Measurements from ENCODE around the gene GFRAL.
"Not testable (repeated sequence)": the region's sequence is repeated elsewhere in the genome, so short reads cannot be mapped to it uniquely, and the experiment has no call there.

The GFRAL gene, protein sequence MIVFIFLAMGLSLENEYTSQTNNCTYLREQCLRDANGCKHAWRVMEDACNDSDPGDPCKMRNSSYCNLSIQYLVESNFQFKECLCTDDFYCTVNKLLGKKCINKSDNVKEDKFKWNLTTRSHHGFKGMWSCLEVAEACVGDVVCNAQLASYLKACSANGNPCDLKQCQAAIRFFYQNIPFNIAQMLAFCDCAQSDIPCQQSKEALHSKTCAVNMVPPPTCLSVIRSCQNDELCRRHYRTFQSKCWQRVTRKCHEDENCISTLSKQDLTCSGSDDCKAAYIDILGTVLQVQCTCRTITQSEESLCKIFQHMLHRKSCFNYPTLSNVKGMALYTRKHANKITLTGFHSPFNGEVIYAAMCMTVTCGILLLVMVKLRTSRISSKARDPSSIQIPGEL

DNA sequence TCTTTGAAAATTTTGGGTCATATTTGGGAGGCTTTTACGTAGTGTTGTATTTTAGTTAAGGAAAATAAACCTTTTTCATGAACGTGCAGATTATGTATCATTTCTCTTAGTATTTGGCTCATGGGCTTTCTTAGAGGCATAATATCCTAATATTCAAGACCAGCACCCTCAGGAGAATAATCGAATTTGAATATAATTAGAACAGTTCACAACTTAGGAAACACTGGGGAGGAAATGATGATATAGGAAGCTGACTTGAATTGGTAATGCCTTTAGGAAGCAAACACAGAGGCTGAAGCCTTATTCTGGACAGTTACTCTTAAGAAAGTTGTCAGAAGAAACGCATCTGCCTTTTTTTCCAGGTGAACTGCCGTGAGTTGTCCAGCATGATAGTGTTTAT lies at the start of gene GFRAL:
TSS of gene GFRAL (plus strand) at position 301 of the 400 bp plus-strand sequence. CDS start at position 387, 86 bp downstream.
- Histone ChIP-seq H3K36me3 (ENCODE audit: insufficient read depth, low read length) (no peaks in the 10 kb centered on the region), H3K9me3 (ENCODE audit: low read depth, low read length) (no peaks in the 10 kb centered on the region)
- TF ChIP-seq EZH2 (IDR thresholded peaks at IDR 0.05) = no peak
- TF ChIP-seq POLR2AphosphoS5 (IDR thresholded peaks at IDR 0.05; ENCODE audit: borderline replicate concordance, low read depth, low read length) = no peak
- TF ChIP-seq FOXP2 (optimal IDR thresholded peaks at IDR 0.05; ENCODE audit: control extremely low read depth, extremely low read length, insufficient read depth) = no peak

DNA sequence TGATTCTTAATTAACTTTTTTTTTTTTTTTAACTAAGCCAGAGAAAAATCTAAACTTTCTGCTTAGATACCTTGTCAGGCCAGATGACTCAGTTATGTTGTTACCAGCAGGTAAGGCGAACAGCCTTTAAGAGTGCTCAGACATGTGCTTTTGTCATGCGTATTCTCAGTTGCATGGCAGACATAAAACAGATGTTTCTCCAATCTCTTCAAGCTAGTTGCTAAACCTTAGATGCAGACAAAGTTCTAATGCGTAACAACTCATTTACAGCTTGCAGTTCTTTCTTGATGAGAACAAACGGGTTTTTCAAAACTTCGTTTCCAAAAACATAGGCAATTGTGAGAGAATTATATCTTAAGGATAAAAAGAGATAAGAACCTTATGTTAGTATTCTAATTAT lies 49.6 kb upstream of the GFRAL start:
- Histone ChIP-seq H3K9ac (ENCODE audit: insufficient read length) (peak overlapping the region; percentile 27), H3K4me3 (peak overlapping the region; percentile 69), H3K36me3 (ENCODE audit: insufficient read depth, low read length) (no peaks in the 10 kb centered on the region), H3K27ac (peak overlapping the region; percentile 92), H3K9me3 (ENCODE audit: low read depth, low read length) (no peaks in the 10 kb centered on the region)
- TF ChIP-seq EZH2 (IDR thresholded peaks at IDR 0.05) (no peak), FOXP2 (optimal IDR thresholded peaks at IDR 0.05; ENCODE audit: control extremely low read depth, extremely low read length, insufficient read depth) (no peak), POLR2AphosphoS5 (IDR thresholded peaks at IDR 0.05; ENCODE audit: borderline replicate concordance, low read depth, low read length) (no peak)
- DNase-seq (ENCODE audit: low read depth, low spot score) = no peak

More for the DNA sequence above, at the start of gene GFRAL:
- DNase-seq (ENCODE audit: low read depth, low spot score) = no peak
- Histone ChIP-seq H3K9ac (ENCODE audit: insufficient read length) (no peak within 1 kb of the TSS), H3K27ac (no peak within 1 kb of the TSS), H3K4me3 (no peak within 1 kb of the TSS)

DNA sequence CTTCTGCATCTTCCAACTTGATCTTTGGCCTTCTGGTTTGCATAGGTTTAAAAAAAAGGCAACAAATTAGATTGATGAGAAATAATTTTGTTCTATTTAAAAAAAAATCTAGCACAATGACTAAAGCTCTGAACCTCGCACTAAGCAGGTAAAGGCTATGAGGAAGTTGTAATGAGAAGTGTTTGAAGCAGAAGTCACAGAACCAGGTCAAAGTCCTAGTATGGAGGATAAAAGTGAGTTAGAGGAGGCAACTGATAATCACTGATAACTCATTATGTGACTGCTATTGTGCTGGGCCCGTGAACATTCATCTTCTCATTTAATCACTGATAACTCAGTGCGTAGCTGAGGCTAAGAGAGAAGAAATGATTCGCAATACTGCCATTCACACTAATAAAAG lies 46.1 kb upstream of the GFRAL start:
- Histone ChIP-seq H3K4me3 (no peak overlapping the region), H3K9me3 (ENCODE audit: low read depth, low read length) (no peaks in the 10 kb centered on the region), H3K27ac (no peak overlapping the region), H3K36me3 (ENCODE audit: insufficient read depth, low read length) (no peaks in the 10 kb centered on the region), H3K9ac (ENCODE audit: insufficient read length) (no peak overlapping the region)
- TF ChIP-seq EZH2 (IDR thresholded peaks at IDR 0.05) = no peak
- no peak for TF ChIP-seq FOXP2 (optimal IDR thresholded peaks at IDR 0.05; ENCODE audit: control extremely low read depth, extremely low read length, insufficient read depth)
- TF ChIP-seq POLR2AphosphoS5 (IDR thresholded peaks at IDR 0.05; ENCODE audit: borderline replicate concordance, low read depth, low read length) = no peak
- no peak for DNase-seq (ENCODE audit: low read depth, low spot score)

DNA sequence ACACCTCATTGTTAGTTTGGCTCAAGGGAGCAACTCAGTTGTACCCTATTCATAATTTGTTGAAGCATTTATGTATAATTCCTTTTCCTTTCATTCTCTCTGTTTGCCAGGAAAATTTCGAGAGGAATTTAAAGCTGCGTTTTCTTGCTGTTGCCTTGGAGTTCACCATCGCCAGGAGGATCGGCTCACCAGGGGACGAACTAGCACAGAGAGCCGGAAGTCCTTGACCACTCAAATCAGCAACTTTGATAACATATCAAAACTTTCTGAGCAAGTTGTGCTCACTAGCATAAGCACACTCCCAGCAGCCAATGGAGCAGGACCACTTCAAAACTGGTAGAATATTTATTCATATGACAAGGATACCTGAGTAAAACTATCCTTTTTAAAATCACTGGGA lies 45.2 kb upstream of the GFRAL start:
- H3K36me3 ChIP-seq (ENCODE audit: insufficient read depth, low read length) = no peaks in the 10 kb centered on the region
- H3K9ac ChIP-seq (ENCODE audit: insufficient read length) = no peak overlapping the region
- TF ChIP-seq EZH2 (IDR thresholded peaks at IDR 0.05) (no peak), POLR2AphosphoS5 (IDR thresholded peaks at IDR 0.05; ENCODE audit: borderline replicate concordance, low read depth, low read length) (no peak), FOXP2 (optimal IDR thresholded peaks at IDR 0.05; ENCODE audit: control extremely low read depth, extremely low read length, insufficient read depth) (no peak)
- no peak for DNase-seq (ENCODE audit: low read depth, low spot score)
- H3K27ac ChIP-seq = no peak overlapping the region
- no peaks in the 10 kb centered on the region for H3K9me3 ChIP-seq (ENCODE audit: low read depth, low read length)
- no peak overlapping the region for H3K4me3 ChIP-seq

DNA sequence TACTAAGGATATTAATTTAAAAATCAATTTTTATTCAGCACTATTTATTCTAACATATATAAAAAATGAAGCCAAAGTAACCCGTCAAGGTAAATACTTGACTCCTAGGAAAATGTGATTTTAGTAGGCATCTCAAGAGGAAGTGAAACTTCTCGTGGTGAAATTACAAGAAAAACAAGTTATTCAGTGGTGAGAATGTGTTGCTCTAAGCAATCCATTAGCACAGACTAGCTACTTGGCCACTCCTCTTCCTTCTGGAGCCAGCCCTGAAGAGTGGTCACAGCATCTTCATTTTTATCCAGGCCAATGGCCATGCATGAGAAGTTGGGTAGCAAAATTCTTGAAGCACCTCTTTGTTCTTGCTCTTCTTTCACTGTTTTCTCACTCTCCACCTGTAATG lies 40.4 kb upstream of the GFRAL start:
- Histone ChIP-seq H3K4me3 (no peak overlapping the region), H3K27ac (no peak overlapping the region), H3K9ac (ENCODE audit: insufficient read length) (no peak overlapping the region), H3K9me3 (ENCODE audit: low read depth, low read length) (no peaks in the 10 kb centered on the region), H3K36me3 (ENCODE audit: insufficient read depth, low read length) (no peaks in the 10 kb centered on the region)
- no peak for DNase-seq (ENCODE audit: low read depth, low spot score)
- TF ChIP-seq EZH2 (IDR thresholded peaks at IDR 0.05) (no peak), POLR2AphosphoS5 (IDR thresholded peaks at IDR 0.05; ENCODE audit: borderline replicate concordance, low read depth, low read length) (no peak), FOXP2 (optimal IDR thresholded peaks at IDR 0.05; ENCODE audit: control extremely low read depth, extremely low read length, insufficient read depth) (no peak)

DNA sequence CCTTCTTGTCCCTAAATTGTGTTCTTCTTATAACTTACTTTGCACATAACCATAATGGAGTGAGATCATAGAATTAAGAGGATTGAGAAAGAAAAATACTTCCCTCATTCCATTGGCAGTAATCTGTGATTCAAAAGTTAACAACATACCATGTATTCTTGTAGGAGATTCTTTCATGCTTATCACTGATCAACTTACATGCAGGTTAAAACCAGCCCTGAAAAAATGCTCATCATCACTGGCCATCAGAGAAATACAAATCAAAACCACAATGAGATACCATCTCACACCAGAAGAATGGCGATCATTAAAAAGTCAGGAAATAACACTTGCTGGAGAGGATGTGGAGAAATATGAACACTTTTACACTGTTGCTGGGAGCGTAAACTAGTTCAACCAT lies 36.5 kb upstream of the GFRAL start:
- Histone ChIP-seq H3K27ac (no peak overlapping the region), H3K36me3 (ENCODE audit: insufficient read depth, low read length) (no peaks in the 10 kb centered on the region), H3K9me3 (ENCODE audit: low read depth, low read length) (no peaks in the 10 kb centered on the region), H3K4me3 (no peak overlapping the region), H3K9ac (ENCODE audit: insufficient read length) (no peak overlapping the region)
- TF ChIP-seq FOXP2 (optimal IDR thresholded peaks at IDR 0.05; ENCODE audit: control extremely low read depth, extremely low read length, insufficient read depth) (no peak), POLR2AphosphoS5 (IDR thresholded peaks at IDR 0.05; ENCODE audit: borderline replicate concordance, low read depth, low read length) (no peak)
- no peak for DNase-seq (ENCODE audit: low read depth, low spot score)

DNA sequence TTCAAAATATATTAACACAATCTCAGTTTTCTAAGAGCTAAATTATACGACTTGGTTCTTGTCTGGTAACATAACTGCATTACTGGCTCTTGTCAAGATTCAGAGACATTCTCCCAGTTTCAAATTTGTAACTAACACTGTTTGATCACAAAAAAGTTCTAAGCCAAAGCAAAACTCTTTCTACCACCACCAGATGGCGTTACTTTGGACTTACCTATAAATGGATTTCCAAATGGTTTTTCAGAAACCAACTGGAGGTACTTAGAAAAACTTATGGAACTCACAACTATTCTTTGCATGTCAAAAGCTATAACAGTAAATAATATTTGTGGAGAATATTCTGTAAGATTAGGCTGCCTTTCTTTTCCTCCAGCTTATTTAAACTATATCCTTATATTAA lies 34.2 kb upstream of the GFRAL start:
- TF ChIP-seq EZH2 (IDR thresholded peaks at IDR 0.05) (no peak), POLR2AphosphoS5 (IDR thresholded peaks at IDR 0.05; ENCODE audit: borderline replicate concordance, low read depth, low read length) (no peak), FOXP2 (optimal IDR thresholded peaks at IDR 0.05; ENCODE audit: control extremely low read depth, extremely low read length, insufficient read depth) (no peak)
- no peak for DNase-seq (ENCODE audit: low read depth, low spot score)
- no peaks in the 10 kb centered on the region for H3K36me3 ChIP-seq (ENCODE audit: insufficient read depth, low read length)
- no peak overlapping the region for H3K9ac ChIP-seq (ENCODE audit: insufficient read length)
- no peak overlapping the region for H3K4me3 ChIP-seq
- H3K9me3 ChIP-seq (ENCODE audit: low read depth, low read length) = 0 out of 2 replicates have a peak, but pooled peaks cover 4% of the 10 kb centered on the region
- no peak overlapping the region for H3K27ac ChIP-seq

DNA sequence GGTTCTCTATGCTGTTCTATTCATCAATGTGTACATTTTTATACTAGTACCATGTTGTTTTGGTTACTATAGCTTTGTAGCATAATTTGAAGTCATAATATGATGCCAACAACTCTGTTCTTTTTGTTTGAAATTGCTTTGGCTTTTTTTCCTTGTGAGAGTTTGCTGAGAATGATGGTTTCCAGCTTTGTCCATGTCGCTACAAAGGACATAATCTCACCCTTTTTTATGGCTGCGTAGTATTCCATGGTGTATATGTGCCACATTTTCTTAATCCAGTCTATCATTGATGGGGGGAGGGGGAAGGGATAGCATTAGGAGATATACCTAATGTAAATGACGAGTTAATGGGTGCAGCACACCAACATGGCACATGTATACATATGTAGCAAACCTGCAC lies 30.1 kb upstream of the GFRAL start:
- H3K27ac ChIP-seq; H3K36me3 ChIP-seq (ENCODE audit: insufficient read depth, low read length); H3K9ac ChIP-seq (ENCODE audit: insufficient read length); DNase-seq (ENCODE audit: low read depth, low spot score); H3K4me3 ChIP-seq; H3K9me3 ChIP-seq (ENCODE audit: low read depth, low read length): not testable (repeated sequence)

Measured in SK-N-MC (cell line).